Measurements from ENCODE around the gene HEPACAM.
A peak's percentile ranks its signal among the peaks of the same experiment; 100 is the strongest.

Gene HEPACAM

GRCh38 chr11:124954590-124954955, 18.7 kb upstream of the HEPACAM start:
- H3K36me3 Mint-ChIP-seq (ENCODE audit: insufficient read depth), result no peaks in the 10 kb centered on the region
- no peak overlapping the region for H3K4me3 Mint-ChIP-seq
- DNase-seq (ENCODE audit: low spot score in 2 of 2) (no peak), ATAC-seq (replicated peaks; ENCODE audit: extremely low read depth, poor library complexity, severe bottlenecking) (no peak)
- H3K9me3 Mint-ChIP-seq, result no peaks in the 10 kb centered on the region
- H3K27ac Mint-ChIP-seq (ENCODE audit: low read depth), result no peak overlapping the region
- no peaks in the 10 kb centered on the region for H3K27me3 Mint-ChIP-seq
- H3K4me1 Mint-ChIP-seq, result no peaks in the 10 kb centered on the region

GRCh38 chr11:124953753-124954589, 18.1 kb upstream of the HEPACAM start, which contains the start of gene CCDC15:
CCDC15 (plus strand) TSS chr11:124954202; CDS start chr11:124954733, 531 bp downstream.
- no peak within 1 kb of the TSS for H3K27ac Mint-ChIP-seq (ENCODE audit: low read depth)
- ATAC-seq (replicated peaks; ENCODE audit: extremely low read depth, poor library complexity, severe bottlenecking) (peak; percentile 95), DNase-seq (ENCODE audit: low spot score in 2 of 2) (peak; percentile 88)
- H3K4me1 Mint-ChIP-seq, result no peaks in the 10 kb centered on the region
- H3K9me3 Mint-ChIP-seq, result no peaks in the 10 kb centered on the region
- no peak within 1 kb of the TSS for H3K4me3 Mint-ChIP-seq
- H3K27me3 Mint-ChIP-seq, result no peaks in the 10 kb centered on the region
- no peaks in the 10 kb centered on the region for H3K36me3 Mint-ChIP-seq (ENCODE audit: insufficient read depth)

GRCh38 chr11:124951341-124951740, 15.5 kb upstream of the HEPACAM start:
- no peak for DNase-seq (ENCODE audit: low spot score in 2 of 2)
- H3K9me3 Mint-ChIP-seq, result peaks cover 9% of the 10 kb centered on the region
- no peak for ATAC-seq (replicated peaks; ENCODE audit: extremely low read depth, poor library complexity, severe bottlenecking)
- H3K27me3 Mint-ChIP-seq, result no peaks in the 10 kb centered on the region
- H3K4me3 Mint-ChIP-seq, result no peak overlapping the region
- no peaks in the 10 kb centered on the region for H3K36me3 Mint-ChIP-seq (ENCODE audit: insufficient read depth)
- H3K27ac Mint-ChIP-seq (ENCODE audit: low read depth), result no peak overlapping the region
- H3K4me1 Mint-ChIP-seq, result peaks cover 6% of the 10 kb centered on the region

GRCh38 chr11:124950601-124951330, 14.9 kb upstream of the HEPACAM start:
- H3K27me3 Mint-ChIP-seq, result no peaks in the 10 kb centered on the region
- peak; percentile 49 for ATAC-seq (replicated peaks; ENCODE audit: extremely low read depth, poor library complexity, severe bottlenecking)

GRCh38 chr11:124946735-124947141, 10.9 kb upstream of the HEPACAM start:
- Mint-ChIP-seq H3K4me3 (no peak overlapping the region), H3K4me1 (peaks cover 12% of the 10 kb centered on the region), H3K27me3 (no peaks in the 10 kb centered on the region), H3K36me3 (ENCODE audit: insufficient read depth) (no peaks in the 10 kb centered on the region), H3K27ac (ENCODE audit: low read depth) (no peak overlapping the region), H3K9me3 (peaks cover 9% of the 10 kb centered on the region)
- ATAC-seq (replicated peaks; ENCODE audit: extremely low read depth, poor library complexity, severe bottlenecking) (no peak), DNase-seq (ENCODE audit: low spot score in 2 of 2) (no peak)

More at GRCh38 chr11:124950601-124951330, 14.9 kb upstream of the HEPACAM start:
- no peaks in the 10 kb centered on the region for H3K36me3 Mint-ChIP-seq (ENCODE audit: insufficient read depth)
- H3K9me3 Mint-ChIP-seq, result peaks cover 9% of the 10 kb centered on the region
- peaks cover 6% of the 10 kb centered on the region for H3K4me1 Mint-ChIP-seq
- no peak overlapping the region for H3K4me3 Mint-ChIP-seq
- DNase-seq (ENCODE audit: low spot score in 2 of 2), result no peak
- H3K27ac Mint-ChIP-seq (ENCODE audit: low read depth), result no peak overlapping the region

- H3K9me3 Mint-ChIP-seq, result peaks cover 9% of the 10 kb centered on the region
- no peaks in the 10 kb centered on the region for H3K36me3 Mint-ChIP-seq (ENCODE audit: insufficient read depth)
- ATAC-seq (replicated peaks; ENCODE audit: extremely low read depth, poor library complexity, severe bottlenecking), result no peak
- peaks cover 12% of the 10 kb centered on the region for H3K4me1 Mint-ChIP-seq
- no peak overlapping the region for H3K4me3 Mint-ChIP-seq
- H3K27ac Mint-ChIP-seq (ENCODE audit: low read depth), result no peak overlapping the region
- H3K27me3 Mint-ChIP-seq, result no peaks in the 10 kb centered on the region
- DNase-seq (ENCODE audit: low spot score in 2 of 2), result no peak
These were observed 10.0 kb upstream of the HEPACAM start for GRCh38 chr11:124945826-124946225.

- no peaks in the 10 kb centered on the region for H3K27me3 Mint-ChIP-seq
- peaks cover 12% of the 10 kb centered on the region for H3K4me1 Mint-ChIP-seq
- H3K36me3 Mint-ChIP-seq (ENCODE audit: insufficient read depth), result no peaks in the 10 kb centered on the region
- DNase-seq (ENCODE audit: low spot score in 2 of 2) (no peak), ATAC-seq (replicated peaks; ENCODE audit: extremely low read depth, poor library complexity, severe bottlenecking) (no peak)
- H3K27ac Mint-ChIP-seq (ENCODE audit: low read depth), result no peak overlapping the region
- H3K9me3 Mint-ChIP-seq, result peaks cover 9% of the 10 kb centered on the region
- no peak overlapping the region for H3K4me3 Mint-ChIP-seq
These were observed 8.7 kb upstream of the HEPACAM start for GRCh38 chr11:124944565-124944964.

GRCh38 chr11:124943741-124944140, 7.9 kb upstream of the HEPACAM start:
- Mint-ChIP-seq H3K27ac (ENCODE audit: low read depth) (peak overlapping the region; percentile 21), H3K36me3 (ENCODE audit: insufficient read depth) (no peaks in the 10 kb centered on the region), H3K27me3 (no peaks in the 10 kb centered on the region), H3K4me1 (peaks cover 10% of the 10 kb centered on the region), H3K9me3 (peaks cover 7% of the 10 kb centered on the region), H3K4me3 (no peak overlapping the region)
- no peak for DNase-seq (ENCODE audit: low spot score in 2 of 2)
- peak; percentile 76 for ATAC-seq (replicated peaks; ENCODE audit: extremely low read depth, poor library complexity, severe bottlenecking)

GRCh38 chr11:124943254-124943616, 7.4 kb upstream of the HEPACAM start:
- no peak overlapping the region for H3K4me3 Mint-ChIP-seq
- DNase-seq (ENCODE audit: low spot score in 2 of 2) (no peak), ATAC-seq (replicated peaks; ENCODE audit: extremely low read depth, poor library complexity, severe bottlenecking) (no peak)
- H3K9me3 Mint-ChIP-seq, result peaks cover 2% of the 10 kb centered on the region
- H3K27ac Mint-ChIP-seq (ENCODE audit: low read depth), result peak overlapping the region; percentile 21
- H3K4me1 Mint-ChIP-seq, result peaks cover 6% of the 10 kb centered on the region
- no peaks in the 10 kb centered on the region for H3K36me3 Mint-ChIP-seq (ENCODE audit: insufficient read depth)
- H3K27me3 Mint-ChIP-seq, result no peaks in the 10 kb centered on the region

GRCh38 chr11:124942466-124943253, 6.8 kb upstream of the HEPACAM start:
- Mint-ChIP-seq H3K9me3 (no peaks in the 10 kb centered on the region), H3K36me3 (ENCODE audit: insufficient read depth) (no peaks in the 10 kb centered on the region), H3K4me1 (peaks cover 6% of the 10 kb centered on the region), H3K27ac (ENCODE audit: low read depth) (peak overlapping the region; percentile 21), H3K4me3 (no peak overlapping the region), H3K27me3 (no peaks in the 10 kb centered on the region)
- DNase-seq (ENCODE audit: low spot score in 2 of 2) (no peak), ATAC-seq (replicated peaks; ENCODE audit: extremely low read depth, poor library complexity, severe bottlenecking) (no peak)

GRCh38 chr11:124941703-124942102, 5.9 kb upstream of the HEPACAM start:
- no peak overlapping the region for H3K27ac Mint-ChIP-seq (ENCODE audit: low read depth)
- DNase-seq (ENCODE audit: low spot score in 2 of 2) (no peak), ATAC-seq (replicated peaks; ENCODE audit: extremely low read depth, poor library complexity, severe bottlenecking) (no peak)
- H3K4me3 Mint-ChIP-seq, result no peak overlapping the region
- H3K27me3 Mint-ChIP-seq, result no peaks in the 10 kb centered on the region
- peaks cover 6% of the 10 kb centered on the region for H3K4me1 Mint-ChIP-seq
- no peaks in the 10 kb centered on the region for H3K9me3 Mint-ChIP-seq
- no peaks in the 10 kb centered on the region for H3K36me3 Mint-ChIP-seq (ENCODE audit: insufficient read depth)

GRCh38 chr11:124938970-124939369, 3.1 kb upstream of the HEPACAM start:
- DNase-seq (ENCODE audit: low spot score in 2 of 2), result no peak
- Mint-ChIP-seq H3K27me3 (no peaks in the 10 kb centered on the region), H3K27ac (ENCODE audit: low read depth) (no peak overlapping the region), H3K4me3 (no peak overlapping the region), H3K4me1 (peaks cover 4% of the 10 kb centered on the region), H3K9me3 (no peaks in the 10 kb centered on the region), H3K36me3 (ENCODE audit: insufficient read depth) (no peaks in the 10 kb centered on the region)
- ATAC-seq (replicated peaks; ENCODE audit: extremely low read depth, poor library complexity, severe bottlenecking), result no peak

Measured in central memory CD8-positive, alpha-beta T cell (primary cell).